Gastrocnemius medialis (tissue), 4 donors: ENCODE measurements around the gene HYAL2.

Experiments used
- CTCF ChIP-seq, 5 experiments: fragments of 450-650 bp in 3 of 5; fragments of 200-600 bp in 2 of 5; sonication (generic) in 2 of 5; IDR thresholded peaks in 4 of 5; conservative IDR thresholded peaks in 1 of 5; 1 replicate in 4 of 5; 2 replicates in 1 of 5; pipeline ENCODE4 v1.5.1; 2016 to 2019; ENCODE audit warnings: antibody characterized with exemption in 5 of 5, mild to moderate bottlenecking in 3 of 5, moderate library complexity in 3 of 5
- POLR2A ChIP-seq, 2 donors: fragments of 450-650 bp; IDR thresholded peaks; one replicate each; pipeline ENCODE4 v1.6.1; 2017; ENCODE audit warnings: antibody characterized with exemption in 2 of 2, mild to moderate bottlenecking in 2 of 2, moderate library complexity in 2 of 2

GRCh38 chr3:50314342-50314741 is 8.2 kb downstream of the HYAL2 start:
- no peak for TF ChIP-seq POLR2A (IDR thresholded peaks at IDR 0.05)
- no peak for TF ChIP-seq CTCF (IDR thresholded peaks at IDR 0.05 in 4 of 5, conservative IDR thresholded peaks at IDR 0.05 in 1 of 5)
